ENCODE results near the gene NALCN. TPM values are rescaled to one million over a fixed set of nuclear protein-coding genes. Genes with fewer than 3 reads are reported as not detected.

The NALCN gene
- polyA plus RNA-seq, 3 donors = not detected

- no peaks in the 10 kb centered on the region for H3K27me3 ChIP-seq (ENCODE audit: control insufficient read depth in 2 of 2, insufficient read depth in 2 of 2, low read length in 2 of 2)
Observed at GRCh38 chr13:101219609-101220265, 196.6 kb downstream of the NALCN start.

GRCh38 chr13:101218484-101218883 is 197.8 kb downstream of the NALCN start:
- Histone ChIP-seq H3K4me3 (replicated peaks in 1 of 3; ENCODE audit: low read depth in 2 of 3, low read length in 3 of 3) (no peak overlapping the region), H3K36me3 (replicated peaks in 1 of 2; ENCODE audit: control insufficient read depth in 1 of 2, insufficient read depth in 2 of 2, low read length in 2 of 2) (no peaks in the 10 kb centered on the region), H3K4me1 (ENCODE audit: control insufficient read depth in 1 of 2, insufficient read depth in 2 of 2, low read length in 2 of 2) (no peaks in the 10 kb centered on the region), H3K79me2 (ENCODE audit: insufficient read depth, low read length) (no peaks in the 10 kb centered on the region), H3K27me3 (ENCODE audit: control insufficient read depth in 2 of 2, insufficient read depth in 2 of 2, low read length in 2 of 2) (no peaks in the 10 kb centered on the region), H2AFZ (ENCODE audit: insufficient read depth, low read depth, low read length, poor library complexity, severe bottlenecking) (no peak overlapping the region), H3K9ac (ENCODE audit: insufficient read depth, low read length, poor library complexity, severe bottlenecking) (no peak overlapping the region), H4K20me1 (ENCODE audit: insufficient read depth, low read length) (no peaks in the 10 kb centered on the region), H3K9me3 (replicated peaks in 1 of 2; ENCODE audit: control insufficient read depth in 1 of 2, insufficient read depth in 1 of 2, low read length in 2 of 2) (no peaks in the 10 kb centered on the region), H3K4me2 (replicated peaks; ENCODE audit: extremely low read depth, low read length, poor library complexity, severe bottlenecking) (no peak overlapping the region), H3K27ac (ENCODE audit: low read depth in 1 of 2, low read length in 2 of 2) (no peak overlapping the region)
- WGBS (ENCODE audit: insufficient coverage) = no CpG with 5 or more reads among the region's 2 CpGs
- no peaks in the 10 kb centered on the region for H3K4me1 Mint-ChIP-seq
- no peaks in the 10 kb centered on the region for H3K36me3 Mint-ChIP-seq
- DNase-seq = no peak
- H3K27me3 Mint-ChIP-seq (ENCODE audit: low read depth in 3 of 3) = no peaks in the 10 kb centered on the region
- H3K27ac Mint-ChIP-seq = no peak overlapping the region
- no peak for TF ChIP-seq CTCF (IDR thresholded peaks at IDR 0.05)
- H3K4me3 Mint-ChIP-seq = no peak overlapping the region
- intact Hi-C loops (cut with micrococcal nuclease) = no loop called here
- H3K9me3 Mint-ChIP-seq = peaks cover 0 to 10% (median 0%) of the 10 kb centered on the region in 7 donors

More at GRCh38 chr13:101219609-101220265, 196.6 kb downstream of the NALCN start:
- Mint-ChIP-seq H3K27ac (no peak overlapping the region), H3K4me1 (no peaks in the 10 kb centered on the region), H3K27me3 (ENCODE audit: low read depth in 3 of 3) (no peaks in the 10 kb centered on the region), H3K36me3 (no peaks in the 10 kb centered on the region), H3K4me3 (no peak overlapping the region), H3K9me3 (peaks cover 0 to 10% (median 0%) of the 10 kb centered on the region in 7 donors)
- DNase-seq = no peak
- Histone ChIP-seq H3K9ac (ENCODE audit: insufficient read depth, low read length, poor library complexity, severe bottlenecking) (no peak overlapping the region), H3K79me2 (ENCODE audit: insufficient read depth, low read length) (no peaks in the 10 kb centered on the region), H3K36me3 (replicated peaks in 1 of 2; ENCODE audit: control insufficient read depth in 1 of 2, insufficient read depth in 2 of 2, low read length in 2 of 2) (no peaks in the 10 kb centered on the region), H3K4me2 (replicated peaks; ENCODE audit: extremely low read depth, low read length, poor library complexity, severe bottlenecking) (no peak overlapping the region), H3K27ac (ENCODE audit: low read depth in 1 of 2, low read length in 2 of 2) (no peak overlapping the region), H4K20me1 (ENCODE audit: insufficient read depth, low read length) (no peaks in the 10 kb centered on the region), H3K4me1 (ENCODE audit: control insufficient read depth in 1 of 2, insufficient read depth in 2 of 2, low read length in 2 of 2) (no peaks in the 10 kb centered on the region), H3K4me3 (replicated peaks in 1 of 3; ENCODE audit: low read depth in 2 of 3, low read length in 3 of 3) (no peak overlapping the region), H2AFZ (ENCODE audit: insufficient read depth, low read depth, low read length, poor library complexity, severe bottlenecking) (no peak overlapping the region), H3K9me3 (replicated peaks in 1 of 2; ENCODE audit: control insufficient read depth in 1 of 2, insufficient read depth in 1 of 2, low read length in 2 of 2) (no peaks in the 10 kb centered on the region)
- intact Hi-C loops (cut with micrococcal nuclease) = no loop called here
- TF ChIP-seq CTCF (IDR thresholded peaks at IDR 0.05) = no peak
- whole genome bisulfite sequencing (ENCODE audit: insufficient coverage) = 67% methylated on average over 1 of the region's 2 CpGs

All from CD14-positive monocyte (primary cell).